ENCODE measurements around the gene PER2.

Gene PER2

DNA sequence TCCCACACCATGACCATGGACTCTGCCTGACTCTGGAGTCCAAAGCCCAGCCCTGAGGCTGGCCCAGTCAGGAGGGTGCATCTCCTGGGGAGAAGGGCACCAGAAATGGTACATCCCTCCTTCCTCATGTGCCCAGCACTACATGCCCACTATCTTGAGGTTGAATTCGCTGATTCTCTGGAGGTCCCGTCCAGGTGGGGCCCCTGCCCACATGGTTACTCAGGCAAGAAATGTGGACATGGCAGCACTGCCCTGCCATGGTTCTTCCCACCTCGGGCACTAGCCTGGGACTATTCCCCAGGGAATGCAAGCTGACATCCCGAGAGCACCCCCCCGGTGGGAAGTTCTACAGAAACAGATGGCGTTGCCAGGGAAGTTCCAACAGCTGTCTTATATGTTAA is 33.3 kb downstream of the PER2 start:
- peaks cover 79 to 84% of the 10 kb centered on the region in 2 donors for H3K36me3 ChIP-seq (ENCODE audit: control insufficient read depth in 2 of 2, insufficient read depth in 2 of 2, low read length in 2 of 2)
- no peak overlapping the region for H3K4me3 ChIP-seq (ENCODE audit: low read length in 2 of 2)
- no peak overlapping the region for H3K27ac ChIP-seq (ENCODE audit: low read length)
- no peak overlapping the region for H3K9ac ChIP-seq (ENCODE audit: low read length in 2 of 2)
- no peaks in the 10 kb centered on the region for H3K27me3 ChIP-seq (ENCODE audit: control insufficient read depth in 1 of 2, insufficient read depth in 2 of 2, low read length in 2 of 2)
- no peaks in the 10 kb centered on the region for H3K9me3 ChIP-seq (ENCODE audit: control insufficient read depth in 2 of 2, low read length in 2 of 2)
- H3K4me1 ChIP-seq (ENCODE audit: control insufficient read depth, insufficient read depth, low read length), result no peaks in the 10 kb centered on the region

DNA sequence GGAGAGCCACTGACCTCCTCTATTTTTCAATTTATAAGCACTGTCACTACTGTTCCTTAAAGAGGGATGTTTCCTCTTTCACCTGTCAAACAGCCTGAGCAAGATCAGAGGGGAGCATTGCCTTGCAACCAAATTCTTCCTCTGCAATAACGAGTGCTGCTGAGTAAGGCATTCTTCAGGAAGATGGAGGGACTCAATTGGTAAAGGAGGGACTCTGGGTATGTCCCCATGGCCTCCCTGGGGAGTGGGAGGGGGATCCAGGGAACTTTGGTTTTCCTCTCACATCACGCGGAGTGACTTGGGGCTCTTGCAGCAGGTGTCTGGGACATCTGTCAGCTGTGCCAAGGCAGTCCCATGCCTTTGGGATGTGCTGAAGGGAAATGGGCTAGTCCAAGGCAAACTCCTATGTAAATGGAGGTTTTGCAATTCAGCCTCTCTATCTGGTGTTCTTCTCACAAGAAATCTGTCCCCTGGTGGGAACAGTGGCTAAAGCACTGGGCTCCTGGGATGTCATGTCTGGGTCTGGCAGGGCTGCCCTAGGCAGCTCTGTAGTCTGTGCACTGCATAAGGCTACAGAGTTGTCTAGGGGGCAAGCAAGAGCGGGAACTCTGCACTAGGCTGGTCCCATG is 34.2 kb downstream of the PER2 start:
- Histone ChIP-seq H3K4me1 (ENCODE audit: control insufficient read depth, insufficient read depth, low read length) (no peaks in the 10 kb centered on the region), H3K27me3 (ENCODE audit: control insufficient read depth in 1 of 2, insufficient read depth in 2 of 2, low read length in 2 of 2) (no peaks in the 10 kb centered on the region), H3K27ac (ENCODE audit: low read length) (no peak overlapping the region), H3K9me3 (ENCODE audit: control insufficient read depth in 2 of 2, low read length in 2 of 2) (no peaks in the 10 kb centered on the region), H3K4me3 (ENCODE audit: low read length in 2 of 2) (no peak overlapping the region), H3K36me3 (ENCODE audit: control insufficient read depth in 2 of 2, insufficient read depth in 2 of 2, low read length in 2 of 2) (peaks cover 83% of the 10 kb centered on the region in 2 donors), H3K9ac (ENCODE audit: low read length in 2 of 2) (no peak overlapping the region)

DNA sequence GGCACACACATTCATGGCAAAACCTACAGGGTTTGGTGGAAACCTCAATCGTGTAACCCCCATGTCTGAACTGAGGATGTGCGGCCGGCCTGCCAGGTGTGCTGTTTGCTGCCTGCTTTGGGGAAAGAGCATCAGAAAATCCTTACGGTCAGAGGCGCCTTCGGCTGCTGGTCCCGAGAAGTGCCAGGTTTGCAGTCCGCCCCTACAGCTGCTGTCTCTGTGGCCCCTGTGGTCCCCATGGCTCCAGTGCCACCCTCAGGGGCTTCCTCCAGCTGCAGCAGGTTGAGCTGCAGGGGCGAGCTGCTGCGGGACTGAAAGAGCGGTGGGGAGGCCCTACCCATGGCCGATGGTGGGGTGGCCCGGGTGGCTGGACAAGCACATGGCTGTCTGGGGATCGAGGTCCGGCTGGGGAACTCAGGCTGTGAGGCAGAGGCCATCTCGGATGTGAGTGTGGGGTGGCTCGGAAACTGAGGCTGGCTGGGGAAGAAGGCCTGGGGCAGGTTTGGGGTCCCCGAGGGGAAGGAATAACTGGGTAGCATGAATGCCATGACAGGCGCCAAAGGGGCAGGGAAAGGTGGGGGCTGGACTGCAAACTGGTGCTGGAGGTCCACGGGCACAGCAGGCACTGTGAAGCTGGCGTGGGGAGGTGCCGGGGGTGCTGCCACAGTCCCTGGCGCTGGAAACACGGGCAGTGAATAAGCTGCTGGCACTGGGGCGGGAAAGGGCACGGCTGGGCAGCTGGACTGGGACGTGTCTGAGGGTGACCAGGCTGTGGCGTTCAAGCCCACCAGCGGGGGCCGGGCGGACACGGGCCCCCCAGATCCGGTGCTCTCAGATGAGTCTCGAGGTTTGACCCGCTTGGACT is 35.4 kb downstream of the PER2 start:
- Histone ChIP-seq H3K4me3 (ENCODE audit: low read length in 2 of 2) (no peak overlapping the region), H3K36me3 (ENCODE audit: control insufficient read depth in 2 of 2, insufficient read depth in 2 of 2, low read length in 2 of 2) (peaks cover 74 to 76% of the 10 kb centered on the region in 2 donors), H3K4me1 (ENCODE audit: control insufficient read depth, insufficient read depth, low read length) (no peaks in the 10 kb centered on the region), H3K27ac (ENCODE audit: low read length) (no peak overlapping the region), H3K27me3 (ENCODE audit: control insufficient read depth in 1 of 2, insufficient read depth in 2 of 2, low read length in 2 of 2) (no peaks in the 10 kb centered on the region), H3K9me3 (ENCODE audit: control insufficient read depth in 2 of 2, low read length in 2 of 2) (no peaks in the 10 kb centered on the region), H3K9ac (ENCODE audit: low read length in 2 of 2) (no peak overlapping the region)

DNA sequence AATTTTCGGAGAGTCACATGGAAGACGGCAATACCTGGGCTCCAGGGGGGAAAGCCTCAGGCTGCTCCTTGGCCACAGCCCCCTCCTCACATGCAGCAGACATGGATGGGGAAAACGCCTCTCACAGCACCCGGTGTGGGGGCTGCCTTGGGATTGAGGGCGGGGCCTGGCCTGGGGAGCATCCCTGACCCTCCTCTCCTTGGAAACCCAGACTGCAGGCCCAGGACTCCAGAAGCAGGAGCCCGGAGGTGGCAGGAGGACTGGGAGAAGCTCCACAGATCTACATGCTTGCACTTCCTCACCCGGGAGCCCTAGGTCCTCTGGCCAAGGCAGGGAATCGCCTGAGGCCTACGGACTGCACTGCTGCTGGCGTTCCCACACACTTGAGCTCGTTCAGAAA is 36.4 kb downstream of the PER2 start:
- no peak overlapping the region for H3K4me3 ChIP-seq (ENCODE audit: low read length in 2 of 2)
- no peaks in the 10 kb centered on the region for H3K4me1 ChIP-seq (ENCODE audit: control insufficient read depth, insufficient read depth, low read length)
- H3K27me3 ChIP-seq (ENCODE audit: control insufficient read depth in 1 of 2, insufficient read depth in 2 of 2, low read length in 2 of 2), result no peaks in the 10 kb centered on the region
- no peak overlapping the region for H3K9ac ChIP-seq (ENCODE audit: low read length in 2 of 2)
- no peaks in the 10 kb centered on the region for H3K9me3 ChIP-seq (ENCODE audit: control insufficient read depth in 2 of 2, low read length in 2 of 2)
- H3K36me3 ChIP-seq (ENCODE audit: control insufficient read depth in 2 of 2, insufficient read depth in 2 of 2, low read length in 2 of 2), result peaks cover 69 to 78% of the 10 kb centered on the region in 2 donors
- no peak overlapping the region for H3K27ac ChIP-seq (ENCODE audit: low read length)

DNA sequence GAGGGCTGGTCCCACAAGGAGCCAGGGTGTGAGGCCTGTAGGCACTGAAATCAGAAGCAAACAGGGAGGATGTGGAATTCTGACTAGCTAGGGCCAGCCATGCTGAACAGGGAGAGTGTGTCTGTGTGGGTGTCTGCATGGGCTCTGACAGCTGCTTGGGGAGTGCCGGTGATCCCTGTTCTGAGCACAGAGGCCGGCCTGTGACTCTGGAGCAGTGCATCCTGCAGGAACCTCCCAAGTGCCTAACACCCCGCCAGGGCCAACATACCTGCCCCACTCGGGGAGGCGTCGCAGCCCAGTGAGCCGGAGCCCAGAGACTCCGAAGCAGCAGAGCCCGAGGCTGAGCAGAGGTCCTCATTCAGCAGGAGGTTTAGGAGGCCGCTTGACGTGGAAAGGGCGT is 37.1 kb downstream of the PER2 start:
- no peaks in the 10 kb centered on the region for H3K9me3 ChIP-seq (ENCODE audit: control insufficient read depth in 2 of 2, low read length in 2 of 2)
- no peaks in the 10 kb centered on the region for H3K27me3 ChIP-seq (ENCODE audit: control insufficient read depth in 1 of 2, insufficient read depth in 2 of 2, low read length in 2 of 2)
- H3K4me3 ChIP-seq (ENCODE audit: low read length in 2 of 2), result no peak overlapping the region
- no peak overlapping the region for H3K27ac ChIP-seq (ENCODE audit: low read length)
- H3K9ac ChIP-seq (ENCODE audit: low read length in 2 of 2), result no peak overlapping the region
- no peaks in the 10 kb centered on the region for H3K4me1 ChIP-seq (ENCODE audit: control insufficient read depth, insufficient read depth, low read length)
- H3K36me3 ChIP-seq (ENCODE audit: control insufficient read depth in 2 of 2, insufficient read depth in 2 of 2, low read length in 2 of 2), result peaks cover 63 to 72% of the 10 kb centered on the region in 2 donors

DNA sequence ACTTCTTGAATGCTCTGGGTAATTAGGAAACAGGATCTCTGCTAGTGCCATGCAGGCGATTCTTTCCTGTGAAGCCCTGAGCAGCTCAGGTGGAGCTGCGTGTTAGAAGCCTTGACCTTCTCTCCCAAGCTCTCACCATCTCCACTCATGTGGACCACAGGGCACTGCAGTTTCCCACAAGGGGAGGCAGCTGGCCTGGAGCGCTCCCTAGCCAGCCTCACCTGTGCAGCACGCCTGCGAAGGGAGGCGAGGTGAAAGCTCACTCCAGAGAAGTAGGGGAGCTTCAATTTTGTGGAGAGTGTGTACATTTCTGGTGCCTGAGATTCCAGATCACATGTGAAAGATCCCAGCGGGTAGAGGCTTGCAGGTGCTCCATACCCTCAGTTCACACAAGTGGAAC is 37.5 kb downstream of the PER2 start:
- Histone ChIP-seq H3K9ac (ENCODE audit: low read length in 2 of 2) (no peak overlapping the region), H3K9me3 (ENCODE audit: control insufficient read depth in 2 of 2, low read length in 2 of 2) (no peaks in the 10 kb centered on the region), H3K27ac (ENCODE audit: low read length) (no peak overlapping the region), H3K4me1 (ENCODE audit: control insufficient read depth, insufficient read depth, low read length) (no peaks in the 10 kb centered on the region), H3K27me3 (ENCODE audit: control insufficient read depth in 1 of 2, insufficient read depth in 2 of 2, low read length in 2 of 2) (no peaks in the 10 kb centered on the region), H3K4me3 (ENCODE audit: low read length in 2 of 2) (no peak overlapping the region), H3K36me3 (ENCODE audit: control insufficient read depth in 2 of 2, insufficient read depth in 2 of 2, low read length in 2 of 2) (peaks cover 58 to 71% of the 10 kb centered on the region in 2 donors)

DNA sequence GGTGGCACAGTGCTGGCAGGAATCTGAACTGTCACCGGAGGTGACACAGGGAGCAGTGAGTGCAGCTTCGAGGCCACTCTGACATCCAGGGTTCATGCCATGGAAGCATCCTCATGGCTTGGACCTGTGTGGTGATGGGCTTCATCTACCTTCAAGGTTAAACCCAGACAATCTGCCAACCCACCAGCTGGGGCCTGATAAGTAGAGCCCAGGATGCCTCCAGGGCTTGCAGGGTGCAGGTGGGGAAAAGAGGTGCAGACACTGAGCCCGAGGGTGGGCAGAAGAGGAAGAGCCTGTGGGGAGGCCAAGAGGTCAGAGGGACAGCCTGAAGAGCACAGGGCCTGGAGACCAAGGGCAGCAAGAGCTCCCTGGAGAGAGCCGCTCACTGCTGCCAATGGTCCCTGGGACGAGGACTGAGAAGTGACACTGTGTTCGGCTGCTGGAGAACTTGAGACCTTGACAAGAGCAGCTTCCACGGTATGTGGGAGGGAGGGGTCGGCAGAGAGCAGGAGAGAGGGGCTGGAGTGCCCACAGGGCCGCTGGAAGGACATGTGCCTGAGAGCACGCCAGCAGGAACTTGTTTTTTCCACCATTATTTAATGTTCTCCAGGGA is 40.5 kb downstream of the PER2 start:
- H3K27me3 ChIP-seq (ENCODE audit: control insufficient read depth in 1 of 2, insufficient read depth in 2 of 2, low read length in 2 of 2), result no peaks in the 10 kb centered on the region
- no peaks in the 10 kb centered on the region for H3K9me3 ChIP-seq (ENCODE audit: control insufficient read depth in 2 of 2, low read length in 2 of 2)
- H3K9ac ChIP-seq (ENCODE audit: low read length in 2 of 2), result no peak overlapping the region
- H3K27ac ChIP-seq (ENCODE audit: low read length), result no peak overlapping the region
- no peak overlapping the region for H3K4me3 ChIP-seq (ENCODE audit: low read length in 2 of 2)
- peaks cover 44 to 52% of the 10 kb centered on the region in 2 donors for H3K36me3 ChIP-seq (ENCODE audit: control insufficient read depth in 2 of 2, insufficient read depth in 2 of 2, low read length in 2 of 2)
- peaks cover 6% of the 10 kb centered on the region for H3K4me1 ChIP-seq (ENCODE audit: control insufficient read depth, insufficient read depth, low read length)

DNA sequence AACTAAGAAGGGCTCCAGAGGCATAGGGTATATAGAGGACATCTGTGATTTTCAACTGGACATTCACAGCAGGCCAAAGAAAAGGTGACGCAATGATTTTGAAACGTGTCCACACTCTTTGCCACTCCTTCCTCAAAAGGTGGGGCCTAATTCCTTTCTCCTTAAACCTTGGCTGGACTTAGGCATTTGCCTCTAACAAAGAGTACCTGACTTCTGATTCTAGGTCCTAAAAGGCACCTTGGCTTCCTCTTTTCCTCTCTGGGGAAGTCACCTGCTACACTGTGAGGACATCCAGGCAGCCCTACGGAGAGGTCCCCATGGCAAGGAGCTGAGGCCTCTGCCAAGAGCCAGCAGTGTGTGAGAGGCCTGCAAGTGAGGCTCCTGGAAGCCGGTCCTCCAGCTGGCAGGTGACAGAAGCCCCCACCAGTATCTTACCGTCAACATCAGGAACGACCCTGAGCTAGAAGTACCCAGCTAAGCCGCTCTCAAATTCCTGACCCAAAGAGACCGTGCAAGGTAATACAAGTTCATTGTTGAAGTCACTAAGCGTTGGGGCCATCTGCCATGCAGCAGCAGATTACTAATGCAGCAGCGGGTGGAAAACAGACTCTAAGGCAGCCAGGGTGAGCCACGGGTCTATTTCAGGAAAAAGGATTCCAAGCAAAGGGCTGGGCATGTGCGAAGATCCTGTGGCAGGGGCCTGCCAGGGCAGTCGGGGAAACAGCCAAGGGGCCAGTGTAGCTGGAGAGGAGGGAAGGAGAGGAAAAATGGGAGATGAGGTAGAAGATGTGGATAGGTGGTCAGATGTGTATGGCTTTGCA is 41.2 kb downstream of the PER2 start:
- H3K27ac ChIP-seq (ENCODE audit: low read length), result no peak overlapping the region
- peaks cover 13% of the 10 kb centered on the region for H3K4me1 ChIP-seq (ENCODE audit: control insufficient read depth, insufficient read depth, low read length)
- H3K9me3 ChIP-seq (ENCODE audit: control insufficient read depth in 2 of 2, low read length in 2 of 2), result no peaks in the 10 kb centered on the region
- no peak overlapping the region for H3K4me3 ChIP-seq (ENCODE audit: low read length in 2 of 2)
- H3K36me3 ChIP-seq (ENCODE audit: control insufficient read depth in 2 of 2, insufficient read depth in 2 of 2, low read length in 2 of 2), result peaks cover 37 to 45% of the 10 kb centered on the region in 2 donors
- H3K27me3 ChIP-seq (ENCODE audit: control insufficient read depth in 1 of 2, insufficient read depth in 2 of 2, low read length in 2 of 2), result no peaks in the 10 kb centered on the region
- no peak overlapping the region for H3K9ac ChIP-seq (ENCODE audit: low read length in 2 of 2)

DNA sequence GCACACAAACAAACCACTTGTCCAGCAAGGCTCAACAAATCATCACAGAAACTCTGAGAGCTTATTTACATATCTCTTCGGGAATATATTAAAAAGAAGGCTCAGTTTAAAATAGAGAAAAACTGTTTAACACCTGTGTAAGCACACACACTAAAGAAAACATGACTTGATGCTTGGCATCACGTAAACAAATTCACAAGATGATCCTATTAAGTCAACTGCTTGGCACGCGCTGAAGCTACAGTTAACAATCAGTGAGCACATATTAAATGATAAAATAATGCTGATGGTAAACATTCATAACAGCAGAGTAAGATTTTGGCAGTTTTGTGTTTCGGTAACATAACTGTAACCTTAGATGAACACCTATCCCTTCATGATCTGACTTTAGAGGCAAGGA is 44.3 kb downstream of the PER2 start:
- H3K4me1 ChIP-seq (ENCODE audit: control insufficient read depth, insufficient read depth, low read length), result peaks cover 24% of the 10 kb centered on the region

DNA sequence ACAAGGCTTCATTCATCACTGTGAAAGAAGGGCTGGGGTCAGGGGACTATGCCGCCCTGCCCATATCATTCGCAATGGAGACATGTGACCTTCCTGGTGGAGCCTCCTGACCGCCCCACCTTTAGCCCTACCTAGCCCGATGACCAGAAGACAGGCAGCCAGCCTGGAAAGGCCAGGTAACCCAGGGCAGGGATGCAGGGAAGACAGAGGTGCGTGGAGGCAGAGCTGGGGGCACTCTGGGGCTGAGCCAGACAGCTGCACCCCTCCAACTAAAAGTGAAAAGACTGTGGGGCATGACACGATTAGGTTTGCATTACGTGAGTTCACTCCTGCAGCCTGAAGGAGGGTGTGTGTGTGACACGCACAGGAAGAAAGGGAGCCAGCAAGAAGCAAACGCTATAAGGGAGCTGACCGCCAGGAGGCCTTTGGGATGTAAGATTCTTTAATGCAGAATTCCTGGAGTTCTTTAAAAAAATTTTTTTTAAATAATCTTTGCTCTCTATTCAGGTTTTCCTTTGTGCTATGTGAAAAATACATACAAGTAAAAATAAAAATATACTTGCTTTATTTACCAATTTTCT is 44.8 kb downstream of the PER2 start:
- no peak overlapping the region for H3K9ac ChIP-seq (ENCODE audit: low read length in 2 of 2)
- H3K4me3 ChIP-seq (ENCODE audit: low read length in 2 of 2), result no peak overlapping the region
- no peaks in the 10 kb centered on the region for H3K9me3 ChIP-seq (ENCODE audit: control insufficient read depth in 2 of 2, low read length in 2 of 2)
- peaks cover 13 to 20% of the 10 kb centered on the region in 2 donors for H3K36me3 ChIP-seq (ENCODE audit: control insufficient read depth in 2 of 2, insufficient read depth in 2 of 2, low read length in 2 of 2)
- H3K27me3 ChIP-seq (ENCODE audit: control insufficient read depth in 1 of 2, insufficient read depth in 2 of 2, low read length in 2 of 2), result no peaks in the 10 kb centered on the region
- H3K4me1 ChIP-seq (ENCODE audit: control insufficient read depth, insufficient read depth, low read length), result peaks cover 30% of the 10 kb centered on the region
- H3K27ac ChIP-seq (ENCODE audit: low read length), result peak overlapping the region; percentile 58

More for the DNA sequence above, 44.3 kb downstream of the PER2 start:
- Histone ChIP-seq H3K27me3 (ENCODE audit: control insufficient read depth in 1 of 2, insufficient read depth in 2 of 2, low read length in 2 of 2) (no peaks in the 10 kb centered on the region), H3K9ac (ENCODE audit: low read length in 2 of 2) (no peak overlapping the region), H3K4me3 (ENCODE audit: low read length in 2 of 2) (no peak overlapping the region), H3K36me3 (ENCODE audit: control insufficient read depth in 2 of 2, insufficient read depth in 2 of 2, low read length in 2 of 2) (peaks cover 17 to 23% of the 10 kb centered on the region in 2 donors), H3K27ac (ENCODE audit: low read length) (no peak overlapping the region), H3K9me3 (ENCODE audit: control insufficient read depth in 2 of 2, low read length in 2 of 2) (no peaks in the 10 kb centered on the region)

Data from stomach smooth muscle (tissue), 2 donors.